GM18907 (cell line): ENCODE data around the gene PDCD11.
A peak's percentile ranks its signal among the peaks of the same experiment; 100 is the strongest.

Experiments used
- ATAC-seq: cut with Tn5 transposase; IDR thresholded peaks from one replicate; pipeline ENCODE4 v1.9.1; 2021; ENCODE audit warnings: mild to moderate bottlenecking, moderate library complexity; ENCODE audit not compliant: unreplicated experiment

PDCD11 gene

GRCh38 chr10:103450201-103450695 is 53.8 kb downstream of the PDCD11 start:
- ATAC-seq: no peak

DNA sequence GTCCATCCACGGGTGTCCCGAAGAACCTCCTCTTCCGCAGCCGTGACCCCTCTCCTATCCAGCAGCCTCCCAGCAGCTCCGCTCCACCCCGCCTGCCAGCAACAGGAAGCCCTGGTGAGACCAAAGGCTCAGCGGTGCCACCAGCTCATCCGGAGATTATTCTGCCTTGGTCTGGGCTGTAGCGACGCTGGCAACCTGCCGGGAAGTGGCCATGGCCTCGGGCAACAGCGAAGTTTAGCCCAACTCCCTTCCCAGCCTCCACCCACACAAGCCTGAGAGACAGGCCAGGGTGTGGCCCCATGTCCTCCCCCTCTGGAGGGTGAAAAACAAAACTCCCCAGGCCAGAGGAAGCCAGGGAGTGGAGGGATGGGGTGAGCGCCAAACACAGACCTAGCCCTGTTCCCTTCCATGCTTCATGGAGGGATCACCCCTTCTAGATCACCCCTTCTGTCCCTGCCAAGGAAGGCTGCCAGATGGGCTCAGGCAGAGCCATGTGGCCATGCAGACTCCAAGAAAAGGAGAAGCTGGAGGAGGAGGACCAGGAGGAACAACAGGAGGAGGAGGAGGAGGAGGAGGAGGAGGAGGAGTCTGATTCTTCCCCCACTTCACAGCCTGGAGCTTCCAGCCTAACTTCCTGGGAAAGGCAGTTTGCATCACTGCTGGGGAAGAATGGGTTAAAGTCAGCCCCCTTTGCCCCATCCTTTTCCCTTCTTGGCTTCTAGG is 54.8 kb downstream of the PDCD11 start:
- ATAC-seq: no peak

DNA sequence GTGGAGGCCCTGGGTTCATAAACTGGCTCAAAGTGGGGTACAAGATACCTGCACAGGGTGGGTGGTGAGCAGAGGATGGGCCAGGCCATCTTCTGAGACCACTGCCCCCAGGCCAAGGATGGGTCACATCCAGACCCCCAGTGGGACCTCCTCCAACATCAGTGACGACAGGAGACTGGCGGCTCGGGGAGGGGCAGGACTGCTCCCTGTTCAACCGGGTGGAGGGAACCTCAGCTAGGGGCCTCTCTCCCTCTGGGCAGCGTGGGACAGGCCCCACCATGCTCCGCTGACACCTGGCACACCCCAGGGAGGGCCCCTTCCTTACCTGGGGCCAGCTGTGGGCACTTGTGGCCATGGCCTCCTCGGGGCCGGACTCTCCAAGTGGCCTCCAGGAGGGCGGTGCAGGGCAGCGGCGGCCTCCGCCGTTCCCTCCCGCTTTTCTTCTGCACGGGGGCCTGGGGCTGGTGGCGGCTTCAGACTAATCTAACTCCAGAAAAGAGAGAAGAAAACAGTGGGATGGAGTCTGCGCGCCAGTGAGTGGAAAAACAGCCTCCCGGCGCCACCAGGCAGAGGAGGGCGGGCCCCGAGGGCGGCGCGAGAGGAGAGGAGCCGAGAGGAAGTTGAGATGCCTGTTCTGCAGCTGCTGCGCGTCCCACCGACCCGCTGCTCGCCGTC is 55.5 kb downstream of the PDCD11 start, which contains the start of gene CALHM2:
TSS of gene CALHM2 (minus strand) at position 540 of the 675 bp plus-strand sequence. CDS start 2,429 bp downstream, outside the sequence.
- ATAC-seq: peak; percentile 65

DNA sequence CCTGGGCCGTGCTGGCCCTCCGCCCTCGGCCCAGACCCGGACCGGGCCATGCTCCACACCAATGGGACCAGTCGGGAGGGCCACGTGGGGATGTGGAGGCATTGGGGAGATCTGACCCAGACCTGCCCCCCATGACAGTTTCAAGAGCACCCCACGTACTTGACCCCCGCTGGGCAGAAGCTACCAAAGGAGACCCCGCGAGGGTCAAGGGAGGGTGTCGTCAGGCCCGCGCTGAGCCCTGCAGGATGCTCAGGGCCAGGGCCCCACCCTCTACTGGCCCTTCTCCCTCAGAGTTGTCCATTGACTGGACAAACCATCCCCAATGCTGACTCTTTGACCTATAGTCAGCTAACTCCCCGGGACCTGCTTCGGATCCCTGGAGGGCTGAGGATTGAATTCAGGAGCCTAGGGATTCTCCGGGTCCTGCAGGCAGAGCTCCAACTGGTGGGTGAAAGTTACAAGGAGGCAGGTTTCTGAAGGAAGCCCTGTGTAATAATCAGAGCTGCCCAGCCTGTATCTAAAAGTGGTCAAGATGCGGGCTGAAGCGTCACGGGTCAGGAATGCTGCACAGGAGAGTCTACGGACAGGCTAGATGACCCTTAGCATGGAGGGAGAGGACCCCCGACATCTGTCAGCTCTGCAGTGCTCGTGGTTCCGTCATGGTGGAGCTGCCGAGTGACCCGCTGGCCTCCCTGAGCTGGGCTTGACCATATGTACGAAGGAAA is 56.2 kb downstream of the PDCD11 start:
- no peak for ATAC-seq

GRCh38 chr10:103454026-103454425 is 57.6 kb downstream of the PDCD11 start:
- ATAC-seq: no peak

DNA sequence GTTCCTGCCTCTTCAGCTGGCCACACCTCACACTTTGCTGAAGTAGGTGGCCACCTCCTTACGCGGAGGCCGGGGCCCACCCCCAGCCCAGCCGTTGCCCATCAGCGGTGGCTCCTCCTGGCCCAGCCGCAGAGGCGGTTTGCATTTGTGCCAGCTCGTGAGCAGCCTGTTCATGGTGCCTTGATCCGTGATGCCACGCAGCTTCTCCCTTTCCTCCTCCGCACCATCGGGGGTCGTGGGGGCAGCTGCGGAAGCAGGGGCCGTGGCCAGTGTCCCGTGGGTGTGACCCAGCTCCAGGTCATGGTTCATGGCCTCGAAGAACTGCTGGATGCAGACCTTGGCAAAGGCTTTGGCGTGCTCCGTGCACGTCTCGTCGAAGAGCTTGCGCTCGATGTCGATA is 58.8 kb downstream of the PDCD11 start:
- ATAC-seq: no peak

DNA sequence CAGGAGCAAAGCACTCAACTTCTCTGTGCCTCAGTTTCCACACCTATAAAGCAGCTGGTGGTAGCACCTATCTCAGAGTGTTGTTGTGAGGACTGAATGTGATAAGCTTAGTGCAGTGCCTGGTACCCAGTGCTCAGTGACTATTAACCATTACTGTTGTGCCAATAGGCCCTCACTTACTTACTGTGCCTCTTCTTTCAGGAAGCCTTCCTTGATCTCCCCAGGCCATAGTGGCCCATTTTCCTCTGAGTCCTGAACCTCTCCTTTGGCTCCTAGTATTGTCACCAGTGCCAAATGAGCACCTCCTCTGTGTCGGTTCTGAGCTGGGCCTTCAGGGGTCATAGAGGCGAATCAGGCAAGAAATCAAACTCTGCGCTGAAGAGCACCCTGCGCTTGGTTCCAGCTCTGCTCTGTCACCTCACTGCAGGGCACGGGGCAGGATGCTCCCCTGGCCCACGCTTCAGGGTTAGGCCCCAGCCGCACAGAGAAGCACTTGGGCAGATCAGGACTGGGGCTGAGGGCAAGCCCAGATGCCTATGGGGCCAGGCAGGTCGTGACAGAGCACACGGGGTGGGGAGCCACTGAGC is 59.7 kb downstream of the PDCD11 start:
- no peak for ATAC-seq

DNA sequence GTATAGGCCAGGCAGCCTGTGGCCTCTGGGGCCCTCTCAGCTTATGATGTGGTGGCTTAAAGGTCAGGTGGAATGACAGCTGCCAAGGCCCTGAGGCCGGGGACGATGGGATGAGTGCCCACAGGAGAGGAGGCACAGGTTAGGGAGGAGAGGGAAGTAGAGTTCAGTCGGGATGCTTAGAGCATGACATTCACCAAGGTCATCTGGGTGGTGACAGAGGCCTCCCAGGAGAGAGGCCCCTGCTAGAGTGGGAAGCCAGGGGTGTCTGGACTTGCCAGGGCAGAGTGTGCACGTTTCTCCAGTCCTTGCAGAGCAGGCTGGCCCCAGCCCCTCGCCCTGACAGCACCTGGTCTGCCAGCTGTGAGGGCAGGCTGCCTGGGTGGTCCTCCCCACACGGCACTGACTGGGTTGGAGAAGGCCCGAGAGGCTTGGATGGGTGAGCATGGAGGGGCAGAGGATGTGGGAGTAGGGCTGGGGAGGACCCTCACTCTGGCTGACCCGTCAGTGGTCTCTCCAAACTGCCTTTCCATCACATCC is 60.8 kb downstream of the PDCD11 start:
- ATAC-seq: no peak

DNA sequence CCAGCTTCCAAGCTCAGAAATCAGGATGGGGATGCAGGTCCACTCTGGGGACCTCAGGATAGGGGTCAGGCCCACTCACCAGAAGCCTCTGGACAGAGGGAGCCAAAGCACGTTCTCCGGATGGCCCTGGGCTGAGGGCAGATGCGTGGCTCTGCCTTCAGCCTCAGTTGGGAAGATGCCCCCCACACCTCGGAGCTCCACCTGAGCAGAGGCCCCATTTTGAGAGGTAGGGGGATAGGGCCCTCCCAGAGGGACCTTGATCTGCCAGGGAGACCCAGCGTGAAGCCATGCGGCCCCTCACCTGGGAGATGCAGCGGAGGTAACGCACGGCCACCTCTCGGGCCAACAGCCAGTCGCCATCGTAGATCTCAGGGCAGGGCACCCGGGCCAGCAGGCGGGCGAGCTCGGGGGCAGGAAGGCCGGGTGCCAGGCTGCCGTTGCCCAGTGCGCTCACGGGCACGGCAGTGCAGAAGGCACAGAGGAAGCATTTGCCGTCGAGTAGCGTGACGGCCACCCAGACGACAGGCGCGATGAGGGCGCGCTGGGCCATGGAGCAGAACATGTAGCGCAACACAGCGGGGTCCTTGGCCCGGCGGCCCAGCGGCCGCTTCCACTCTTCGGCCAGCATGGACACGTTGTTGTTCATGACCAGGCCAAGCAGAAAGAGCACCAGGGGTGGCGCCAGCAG is 61.6 kb downstream of the PDCD11 start:
- ATAC-seq: no peak

DNA sequence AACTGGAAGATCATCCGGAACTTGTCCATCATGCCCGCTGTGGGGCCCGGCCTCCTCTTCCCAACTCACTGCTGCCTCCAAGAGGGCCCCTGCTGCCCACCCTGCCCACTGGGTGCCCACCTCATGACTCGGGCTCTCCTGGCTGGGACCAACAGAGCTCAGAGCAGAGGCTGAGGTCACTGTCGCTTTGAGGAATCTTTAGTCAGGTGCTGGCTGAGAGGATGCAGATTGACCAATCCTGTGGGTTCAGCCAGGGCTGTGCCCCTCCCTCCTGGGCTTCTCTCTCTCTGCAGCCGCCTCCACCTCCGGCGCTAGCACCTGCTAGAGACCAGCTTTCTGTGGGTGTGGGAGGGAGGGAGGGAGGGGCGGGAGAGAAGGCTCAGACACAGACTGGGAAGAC is 62.3 kb downstream of the PDCD11 start, which contains the start of gene CALHM1:
TSS of gene CALHM1 (minus strand) at position 181 of the 400 bp plus-strand sequence. CDS start at position 32, 149 bp downstream.
- ATAC-seq: peak; percentile 79

DNA sequence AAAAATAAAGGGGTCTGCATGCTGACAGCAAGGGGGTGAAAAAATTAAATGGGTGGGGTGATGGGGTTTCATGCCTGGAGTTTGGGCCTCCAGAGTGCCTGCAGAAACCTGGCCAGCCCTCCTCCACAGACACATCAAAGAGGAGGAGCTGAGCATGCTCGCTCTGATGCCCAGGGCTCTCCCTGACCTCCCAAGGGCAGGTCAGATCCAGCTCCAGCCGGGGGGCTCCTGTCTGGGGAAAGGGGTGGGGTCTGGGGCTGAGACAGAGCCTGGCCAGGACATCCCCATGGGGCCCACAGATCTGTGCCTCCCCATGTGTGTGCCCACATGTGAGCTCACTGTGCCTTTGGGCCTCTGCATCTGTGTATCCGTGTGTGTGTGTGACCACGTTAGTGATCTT is 63.2 kb downstream of the PDCD11 start:
- ATAC-seq: no peak

DNA sequence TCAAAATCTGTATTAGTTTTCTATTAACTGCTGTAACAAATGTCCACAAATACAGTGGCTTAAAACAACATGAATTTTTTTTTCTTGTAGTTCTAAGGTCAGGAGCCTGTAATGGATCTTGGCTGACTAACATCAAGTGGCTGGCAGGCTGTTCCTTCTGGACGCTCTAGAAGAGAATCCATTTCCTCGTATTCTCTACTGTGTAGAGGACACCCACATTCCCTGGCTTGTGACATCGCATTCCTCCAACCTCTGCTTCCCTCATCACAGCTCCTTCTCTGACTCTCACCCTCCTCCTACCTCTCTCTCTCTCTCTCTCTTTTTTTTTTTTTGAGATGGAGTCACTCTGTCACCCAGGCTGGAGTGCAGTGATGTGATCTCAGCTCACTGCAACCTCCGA is 67.1 kb downstream of the PDCD11 start:
- no peak for ATAC-seq

GRCh38 chr10:103465411-103466179 is 69.2 kb downstream of the PDCD11 start:
- no peak for ATAC-seq

GRCh38 chr10:103466734-103467133 is 70.3 kb downstream of the PDCD11 start:
- no peak for ATAC-seq

DNA sequence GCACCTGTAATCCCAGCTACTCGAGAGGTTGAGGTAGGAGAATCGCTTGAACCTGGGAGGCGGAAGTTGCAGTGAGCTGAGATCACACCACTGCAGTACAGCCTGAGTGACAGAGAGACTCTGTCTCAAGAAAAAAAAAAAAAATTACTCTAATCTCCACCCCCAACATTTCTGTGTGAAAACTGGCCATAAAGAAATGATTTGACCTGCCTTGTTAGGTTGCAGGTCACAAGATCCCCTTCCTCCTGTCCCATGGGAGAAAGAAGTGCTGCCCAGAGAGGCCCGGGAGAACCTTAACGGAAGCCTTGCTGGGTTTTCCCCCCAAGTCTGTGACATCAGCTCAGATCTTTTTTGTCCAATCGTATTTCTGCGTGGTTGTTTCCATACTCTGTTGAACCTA is 71.0 kb downstream of the PDCD11 start:
- peak; percentile 41 for ATAC-seq

DNA sequence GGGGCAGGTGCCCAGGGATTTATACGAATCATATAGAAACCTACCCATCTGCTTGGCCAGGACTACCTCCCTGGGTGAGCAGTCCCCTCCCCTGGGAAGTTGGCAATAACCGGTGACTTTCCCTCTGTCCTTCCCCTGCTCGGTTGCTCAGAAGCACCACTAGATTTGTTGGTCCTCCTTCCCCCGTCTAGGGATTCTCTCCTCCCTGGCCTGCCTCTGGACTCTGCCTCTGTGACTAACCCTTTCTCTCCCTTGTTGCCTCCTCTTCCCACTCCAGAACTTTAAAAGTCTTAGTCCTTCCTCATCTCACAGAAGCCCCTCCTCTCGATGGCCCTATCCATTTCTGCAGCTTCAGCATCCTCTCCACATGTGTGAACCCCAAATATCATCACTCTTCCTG is 72.8 kb downstream of the PDCD11 start:
- ATAC-seq: no peak

GRCh38 chr10:103470761-103471653 is 74.6 kb downstream of the PDCD11 start:
- ATAC-seq: peak; percentile 75

- ATAC-seq: no peak
Observed at GRCh38 chr10:103472005-103472404, 75.6 kb downstream of the PDCD11 start.
